Dermis microvascular lymphatic vessel endothelial cell (primary cell): Measurements from ENCODE around the gene ABCD2. TPM values are rescaled to one million over a fixed set of nuclear protein-coding genes. Genes with fewer than 3 reads are reported as not detected.
"Not testable (repeated sequence)": the region's sequence is repeated elsewhere in the genome, so short reads cannot be mapped to it uniquely, and the experiment has no call there.

Source experiments
- DNase-seq, 2 donors: peaks; one replicate each; pipeline versions ENCODE4 v3.0.0 to v3.0.0-alpha.2; 2010; ENCODE audit warnings: low read depth in 2 of 2
- total RNA-seq: library from RNA; depleted of rRNA; stranded (reverse); fragments of >200 nt; gene quantifications from 2 replicates; pipeline ENCODE4 v1.2.1, GENCODE V29; 2014

ABCD2 gene
- total RNA-seq = not detected in 2 replicates

GRCh38 chr12:39619660-39620433, at the start of gene ABCD2:
Gene ABCD2 (minus strand): TSS chr12:39619803. CDS start chr12:39619615, 188 bp downstream.
- DNase-seq = peak; percentile 6 to 36

- DNase-seq = no peak
Observed at GRCh38 chr12:39660101-39660500, 40.5 kb upstream of the ABCD2 start.

DNA sequence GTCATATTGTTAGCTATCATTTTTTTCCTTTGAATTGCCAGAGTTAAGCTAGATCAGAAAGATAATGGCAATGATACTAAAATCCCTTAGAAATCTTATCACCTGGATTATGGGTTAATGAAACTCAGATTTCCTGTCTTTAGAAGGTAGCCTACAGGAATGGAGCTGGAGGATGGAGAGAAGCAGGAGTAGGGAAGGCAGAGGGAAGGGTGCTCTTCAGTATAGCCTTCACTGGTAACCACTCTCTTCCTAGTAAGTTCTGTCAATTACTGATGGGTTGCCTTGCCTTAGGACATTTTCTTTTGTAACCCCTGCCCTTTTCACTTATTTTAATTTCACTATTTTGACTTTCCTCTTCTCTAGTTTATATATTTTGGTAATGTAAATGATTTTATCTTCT, 27.8 kb upstream of the ABCD2 start:
- DNase-seq = no peak

DNA sequence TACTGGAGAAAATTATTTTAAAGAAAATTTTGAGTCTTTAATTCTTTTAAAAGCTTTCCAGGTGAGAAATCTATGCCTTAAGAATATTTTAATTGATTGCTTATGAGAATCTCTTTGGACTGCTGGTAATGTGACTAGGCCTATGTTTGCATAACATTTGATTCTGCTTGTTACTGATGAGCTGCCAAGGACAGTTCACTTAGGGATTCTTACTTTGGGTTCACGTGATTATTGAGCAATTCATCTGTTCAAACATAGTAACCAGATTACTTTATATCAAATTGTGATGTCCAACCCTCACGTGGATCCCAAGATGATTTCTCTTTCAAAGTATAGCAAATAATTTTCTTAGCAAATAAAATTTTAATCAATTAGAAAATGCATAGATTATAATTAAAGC, 27.4 kb upstream of the ABCD2 start:
- DNase-seq = no peak

GRCh38 chr12:39643052-39643451, 23.4 kb upstream of the ABCD2 start:
- no peak for DNase-seq

DNA sequence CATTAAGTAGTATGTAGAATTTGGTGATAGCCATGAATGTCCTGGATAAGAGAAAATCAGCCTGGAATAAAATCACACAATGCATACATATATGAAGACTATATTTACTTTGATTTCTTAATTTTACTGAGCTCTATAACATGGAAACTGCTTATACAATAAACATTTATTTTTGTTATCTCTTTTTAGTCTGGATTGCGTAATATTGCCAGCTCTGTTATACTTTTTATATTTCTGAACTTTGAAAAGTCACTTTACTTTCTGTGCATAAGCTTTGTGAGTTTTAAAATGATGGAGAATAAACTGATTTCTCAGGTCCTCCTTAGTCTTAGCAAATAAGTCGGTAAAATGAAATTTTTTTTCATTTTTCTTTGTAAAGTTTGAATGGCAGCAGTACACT, 19.2 kb upstream of the ABCD2 start:
- DNase-seq = no peak

GRCh38 chr12:39638178-39638577, 18.6 kb upstream of the ABCD2 start:
- no peak for DNase-seq

- no peak for DNase-seq
Observed at GRCh38 chr12:39632670-39633069, 13.1 kb upstream of the ABCD2 start.

GRCh38 chr12:39628836-39629235, 9.2 kb upstream of the ABCD2 start:
- DNase-seq = no peak

DNA sequence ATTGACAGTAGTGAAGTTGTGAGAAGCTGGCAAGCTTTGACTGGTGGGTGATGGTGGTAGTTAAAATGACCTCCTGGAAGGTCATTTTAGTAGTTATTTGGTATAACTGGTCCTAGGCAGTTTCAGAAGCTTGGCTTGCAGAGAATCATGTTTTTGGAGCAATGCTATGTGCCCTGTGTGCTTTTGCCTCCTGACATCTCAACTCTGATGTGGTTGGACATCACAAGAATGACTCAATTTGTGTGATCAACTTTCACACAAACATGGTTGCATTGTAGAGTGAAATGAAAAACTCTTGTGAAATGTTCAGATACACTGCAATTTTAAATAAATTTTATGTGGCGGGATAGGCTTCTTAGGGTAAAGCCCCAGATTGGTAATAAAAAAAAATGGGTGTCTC, 8.3 kb upstream of the ABCD2 start:
- DNase-seq = no peak

GRCh38 chr12:39626033-39626814, 6.6 kb upstream of the ABCD2 start:
- DNase-seq = no peak

DNA sequence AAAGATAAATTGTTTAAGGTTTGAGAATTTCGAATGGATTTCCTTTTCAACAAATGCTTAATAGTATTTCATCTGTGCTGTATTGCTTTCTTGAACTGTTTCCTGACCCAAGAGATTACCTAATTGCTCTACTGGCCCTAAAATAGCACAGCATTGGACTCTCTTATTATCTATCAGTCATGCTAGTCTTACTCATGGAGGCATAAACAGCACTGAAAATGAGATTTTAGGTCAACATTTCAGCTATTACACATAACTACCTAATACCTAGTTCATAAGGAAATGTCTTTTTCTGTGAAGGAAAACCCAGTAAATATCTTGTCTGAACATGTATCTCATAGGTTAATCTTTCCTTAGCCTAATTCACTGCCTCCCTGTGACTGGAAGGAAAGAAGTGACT, 4.3 kb upstream of the ABCD2 start:
- DNase-seq = no peak

DNA sequence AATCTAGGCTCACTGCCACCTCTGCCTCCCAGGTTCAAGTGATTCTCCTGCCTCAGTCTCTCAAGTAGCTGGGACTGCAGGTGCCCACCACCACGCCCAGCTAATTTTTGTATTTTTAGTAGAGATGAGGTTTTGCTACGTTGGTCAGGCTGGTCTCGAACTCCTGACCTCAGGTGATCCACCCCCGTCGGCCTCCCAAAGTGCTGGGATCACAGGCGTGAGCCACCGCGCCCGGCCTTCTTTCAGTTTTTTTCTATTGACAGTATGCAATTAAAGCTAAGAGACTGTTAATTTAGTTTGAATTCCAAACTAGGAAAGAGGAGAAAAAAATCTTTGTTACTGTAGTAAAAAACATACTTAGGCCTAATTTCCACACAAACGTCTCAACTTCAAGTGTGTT, 3.6 kb upstream of the ABCD2 start:
- not testable (repeated sequence) for DNase-seq

- DNase-seq = no peak
Observed at GRCh38 chr12:39622306-39622705, 2.7 kb upstream of the ABCD2 start.

DNA sequence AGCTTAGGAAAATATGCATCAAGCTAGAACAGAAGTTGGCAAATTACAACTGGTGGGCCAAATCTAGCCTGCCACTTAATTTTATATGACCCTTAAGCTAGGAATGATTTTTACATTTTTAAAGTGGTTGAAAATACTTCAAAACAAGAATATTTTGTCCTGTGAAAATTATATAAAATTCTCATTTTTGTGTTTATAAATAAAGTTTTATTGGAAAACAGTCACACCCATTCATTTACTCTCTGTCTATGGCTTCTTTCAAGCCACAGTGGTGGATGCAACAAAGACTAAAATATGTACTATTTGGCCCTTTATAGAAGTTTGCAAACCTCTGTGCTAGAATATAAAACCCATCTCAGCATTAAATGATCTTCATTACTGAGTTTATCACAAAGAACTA, 2.1 kb upstream of the ABCD2 start:
- DNase-seq = no peak

DNA sequence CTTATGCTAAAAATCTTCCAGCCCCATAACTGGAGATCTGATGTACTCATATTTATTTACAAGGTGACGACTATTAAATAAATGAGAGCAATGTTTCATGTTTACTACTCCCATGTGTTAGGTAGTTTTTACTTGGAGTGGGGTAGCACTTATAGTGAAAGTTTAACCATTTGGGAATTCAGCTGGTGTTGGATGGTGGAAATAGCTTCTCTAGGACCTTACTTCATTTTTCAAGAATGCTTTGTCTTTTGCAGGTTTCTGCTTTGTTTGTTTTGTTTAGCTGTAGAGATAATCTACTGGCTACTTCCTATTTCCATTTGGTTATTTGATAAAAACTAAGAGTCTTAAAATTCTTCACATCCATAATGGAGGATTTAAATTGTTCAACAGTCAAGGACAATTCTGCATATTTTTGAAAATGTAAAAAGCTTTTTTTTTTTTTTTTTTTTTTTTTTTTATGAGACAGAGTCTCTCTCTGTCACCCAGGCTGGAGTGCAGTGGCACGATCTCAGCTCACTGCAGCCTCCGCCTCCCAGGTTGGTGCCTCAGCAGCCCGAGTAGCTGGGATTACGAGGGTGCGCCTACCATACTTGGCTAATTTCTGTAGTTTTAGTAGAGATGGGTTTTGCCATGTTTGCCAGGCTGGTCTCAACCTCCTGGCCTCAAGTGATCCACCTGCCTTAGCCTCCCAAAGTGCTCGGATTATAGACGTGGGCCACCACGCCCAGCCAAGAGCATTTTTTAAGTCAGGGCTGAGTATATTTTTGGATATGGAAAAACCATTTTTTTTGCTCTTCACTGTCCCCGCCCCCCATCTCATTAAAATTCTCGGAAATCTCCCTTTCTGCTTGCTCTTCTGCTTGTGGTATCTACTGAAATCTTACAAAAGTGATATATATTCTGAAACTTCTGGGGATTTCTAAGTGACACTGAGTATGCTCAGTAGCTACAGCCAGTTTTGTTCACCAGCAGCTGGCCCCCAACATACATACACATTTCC, 1.4 kb upstream of the ABCD2 start:
- DNase-seq = no peak

DNA sequence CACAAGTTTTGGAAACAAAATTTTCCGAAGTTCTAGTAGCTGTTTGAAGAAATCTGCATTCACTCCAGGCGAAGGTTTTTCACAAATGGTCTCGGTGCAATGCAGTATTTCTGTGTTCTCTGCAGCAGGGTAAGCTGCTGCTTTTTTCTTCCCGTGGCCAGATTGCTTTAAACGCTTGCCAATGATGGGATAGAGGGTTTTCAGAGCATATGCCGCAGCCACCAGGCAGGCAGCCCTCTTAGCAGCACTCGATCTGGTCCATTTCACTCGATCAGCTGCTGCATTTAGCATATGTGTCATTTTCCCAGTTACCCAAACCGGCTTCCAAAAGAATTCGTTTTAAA, 315 bp downstream of the ABCD2 start:
- no peak for DNase-seq

GRCh38 chr12:39618701-39619100, 902 bp downstream of the ABCD2 start:
- DNase-seq = no peak

DNA sequence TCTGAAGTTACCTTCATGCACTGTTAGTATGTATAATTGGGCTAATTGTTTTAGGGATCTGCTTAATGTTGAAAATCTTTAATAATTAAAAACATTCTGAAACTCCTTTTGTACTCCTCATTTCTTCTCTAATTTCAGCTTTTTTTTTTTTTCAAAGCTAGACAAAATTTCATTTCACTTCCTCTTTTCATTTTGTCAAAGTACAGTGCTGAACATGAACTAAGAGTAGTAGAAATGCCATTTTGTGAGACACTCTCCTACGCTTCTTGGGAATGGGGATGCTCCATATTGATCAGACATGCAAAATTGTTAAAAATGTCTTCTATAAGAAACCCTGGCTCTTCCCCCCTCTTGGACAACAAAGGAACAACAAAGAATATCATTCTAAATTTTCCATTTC, 1.7 kb downstream of the ABCD2 start:
- DNase-seq = no peak

DNA sequence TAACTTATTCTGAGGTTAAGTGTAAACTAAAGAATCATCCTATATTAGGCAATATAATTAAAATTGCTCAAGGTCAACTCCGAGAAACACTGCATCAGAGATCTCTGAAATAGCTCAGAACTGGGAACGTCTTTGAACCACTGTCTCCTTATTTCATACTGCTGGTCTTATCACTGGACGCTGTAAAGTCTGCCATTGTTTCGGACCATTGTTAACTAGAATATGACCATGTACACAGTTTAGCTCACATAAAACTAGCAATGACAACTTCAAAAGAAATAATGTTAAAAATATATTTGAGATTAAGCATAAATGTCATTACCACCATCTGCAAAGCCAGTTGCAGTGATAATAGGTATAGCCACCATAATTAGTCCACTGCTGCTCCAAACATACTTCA, 2.9 kb downstream of the ABCD2 start:
- DNase-seq = no peak

DNA sequence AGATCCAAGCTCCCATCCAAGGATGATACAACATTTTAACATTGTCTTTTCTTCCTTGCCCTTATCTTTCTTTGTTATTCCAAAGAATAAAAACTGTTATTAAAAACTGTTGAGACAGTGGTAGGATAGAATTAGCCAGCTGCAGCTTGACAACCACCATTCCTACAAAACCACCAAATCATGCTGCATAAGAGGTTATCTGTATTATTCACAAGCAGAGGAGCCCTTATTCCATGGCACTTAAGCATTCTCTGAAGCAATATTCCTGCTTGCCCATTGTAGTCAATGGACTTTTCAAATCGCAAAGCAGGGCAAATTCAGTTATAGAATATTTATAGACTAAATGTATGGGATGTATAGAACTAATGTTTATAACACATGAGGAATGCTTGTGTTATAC, 3.4 kb downstream of the ABCD2 start:
- no peak for DNase-seq

- no peak for DNase-seq
Observed at GRCh38 chr12:39613525-39613924, 6.1 kb downstream of the ABCD2 start.
